ENCODE results near the gene CPNE4.

The CPNE4 gene

DNA sequence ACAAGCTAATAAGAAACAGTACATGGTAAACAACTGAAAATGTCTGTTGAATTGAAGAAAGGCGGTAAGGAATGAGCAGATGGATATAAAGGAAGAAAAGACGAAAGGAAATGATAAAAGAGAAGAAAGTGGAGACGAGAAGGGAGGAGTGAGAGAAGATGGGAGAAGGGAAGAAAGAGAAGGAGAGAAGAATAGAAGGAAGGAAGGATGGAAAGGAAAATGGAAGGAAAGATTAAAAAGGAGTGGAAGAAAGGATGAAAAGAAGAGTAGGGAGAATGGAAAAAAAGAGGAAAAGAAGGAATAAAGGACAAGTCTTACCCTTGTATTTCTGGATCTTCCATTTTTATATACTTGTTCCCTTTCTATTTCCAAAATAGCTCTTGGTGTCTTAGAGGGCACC, 17.7 kb downstream of the CPNE4 start:
- no peaks in the 10 kb centered on the region for H3K79me2 ChIP-seq (ENCODE audit: insufficient read depth, low read depth)
- no peak overlapping the region for H3K4me3 ChIP-seq (IDR thresholded peaks at IDR 0.05; ENCODE audit: insufficient read depth, low read depth, low read length)
- no peak overlapping the region for H2AFZ ChIP-seq (ENCODE audit: low read depth)
- TF ChIP-seq, protein P1, sequence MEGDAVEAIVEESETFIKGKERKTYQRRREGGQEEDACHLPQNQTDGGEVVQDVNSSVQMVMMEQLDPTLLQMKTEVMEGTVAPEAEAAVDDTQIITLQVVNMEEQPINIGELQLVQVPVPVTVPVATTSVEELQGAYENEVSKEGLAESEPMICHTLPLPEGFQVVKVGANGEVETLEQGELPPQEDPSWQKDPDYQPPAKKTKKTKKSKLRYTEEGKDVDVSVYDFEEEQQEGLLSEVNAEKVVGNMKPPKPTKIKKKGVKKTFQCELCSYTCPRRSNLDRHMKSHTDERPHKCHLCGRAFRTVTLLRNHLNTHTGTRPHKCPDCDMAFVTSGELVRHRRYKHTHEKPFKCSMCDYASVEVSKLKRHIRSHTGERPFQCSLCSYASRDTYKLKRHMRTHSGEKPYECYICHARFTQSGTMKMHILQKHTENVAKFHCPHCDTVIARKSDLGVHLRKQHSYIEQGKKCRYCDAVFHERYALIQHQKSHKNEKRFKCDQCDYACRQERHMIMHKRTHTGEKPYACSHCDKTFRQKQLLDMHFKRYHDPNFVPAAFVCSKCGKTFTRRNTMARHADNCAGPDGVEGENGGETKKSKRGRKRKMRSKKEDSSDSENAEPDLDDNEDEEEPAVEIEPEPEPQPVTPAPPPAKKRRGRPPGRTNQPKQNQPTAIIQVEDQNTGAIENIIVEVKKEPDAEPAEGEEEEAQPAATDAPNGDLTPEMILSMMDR (conservative IDR thresholded peaks at IDR 0.05; ENCODE audit: low read depth, low read length) = no peak
- H3K27ac ChIP-seq = no peak overlapping the region
- no peaks in the 10 kb centered on the region for H3K36me3 ChIP-seq (ENCODE audit: insufficient read depth)
- no peaks in the 10 kb centered on the region for H4K20me1 ChIP-seq (ENCODE audit: insufficient read depth)
- no peak overlapping the region for H3K4me2 ChIP-seq
- no peak overlapping the region for H3K9ac ChIP-seq
- no peaks in the 10 kb centered on the region for H3K27me3 ChIP-seq (ENCODE audit: insufficient read depth, low read depth)
- H3K4me1 ChIP-seq (ENCODE audit: low read depth, poor library complexity, severe bottlenecking) = no peaks in the 10 kb centered on the region

DNA sequence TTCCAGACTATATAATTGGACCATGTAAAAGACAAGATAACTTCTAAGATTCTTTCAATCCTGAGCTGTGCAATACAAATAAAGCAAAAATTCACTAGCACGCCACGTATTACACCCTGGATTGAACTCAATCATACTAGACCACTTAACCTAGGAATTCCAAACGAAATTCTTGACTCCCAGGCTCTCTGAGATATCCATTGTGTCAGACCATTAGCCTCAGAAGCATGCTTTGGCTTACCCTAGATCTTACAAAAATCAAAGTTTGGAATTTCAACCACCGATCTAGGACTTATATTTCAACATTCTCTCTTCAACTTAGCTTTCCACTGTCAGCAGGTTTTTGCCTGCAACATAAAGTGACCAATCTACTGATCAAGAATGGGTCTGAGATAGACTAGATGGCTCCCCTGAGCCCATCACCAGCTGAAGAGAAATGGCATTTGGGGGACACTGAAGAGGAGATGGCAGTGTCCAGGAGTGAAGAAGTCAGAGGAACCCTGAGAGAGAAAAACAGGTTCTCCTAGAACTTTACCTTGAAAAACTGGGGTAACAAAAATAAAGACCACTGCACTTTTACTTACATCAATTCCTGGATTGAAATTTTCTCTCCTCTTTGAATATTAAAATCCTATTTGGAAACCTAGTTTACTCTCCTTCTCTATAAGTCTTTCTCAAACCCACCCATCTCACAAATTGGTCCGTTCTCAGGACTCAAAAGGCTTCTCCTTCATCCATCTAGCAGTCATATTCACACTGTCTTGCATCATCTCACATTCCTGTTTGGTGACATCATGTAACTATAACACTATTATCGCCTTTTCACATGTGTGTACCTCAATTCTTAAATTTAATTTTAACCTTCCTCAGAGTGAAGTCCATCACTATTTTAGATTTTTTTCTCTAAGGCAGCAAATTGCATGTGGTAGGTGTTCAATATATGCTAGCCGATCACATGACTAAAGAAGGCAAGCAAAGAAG, 18.5 kb downstream of the CPNE4 start:
- H3K27me3 ChIP-seq (ENCODE audit: insufficient read depth, low read depth) = no peaks in the 10 kb centered on the region
- no peak overlapping the region for H3K9ac ChIP-seq
- no peak overlapping the region for H2AFZ ChIP-seq (ENCODE audit: low read depth)

DNA sequence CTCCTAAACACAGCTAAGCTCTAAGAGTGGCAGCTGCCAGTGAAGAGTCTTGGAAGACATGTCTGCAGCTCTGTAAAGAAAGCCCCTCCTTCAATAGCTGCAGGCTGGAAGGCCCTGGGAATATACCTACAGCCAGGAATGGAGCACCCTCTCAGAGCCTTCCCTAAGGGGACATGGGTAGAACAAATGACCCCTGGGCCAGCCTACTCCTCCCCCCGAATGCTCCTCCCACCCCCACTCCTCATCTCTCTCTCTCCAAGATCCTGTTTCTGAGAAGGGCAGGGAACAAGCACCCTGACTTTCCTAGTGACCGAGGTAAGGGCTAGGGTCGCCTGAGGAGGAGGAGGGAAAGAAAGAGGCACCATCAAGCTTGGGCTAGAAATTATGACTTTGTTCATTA, 20.7 kb downstream of the CPNE4 start:
- no peaks in the 10 kb centered on the region for H4K20me1 ChIP-seq (ENCODE audit: insufficient read depth)
- H3K36me3 ChIP-seq (ENCODE audit: insufficient read depth) = no peaks in the 10 kb centered on the region
- TF ChIP-seq, protein P1 (conservative IDR thresholded peaks at IDR 0.05; ENCODE audit: low read depth, low read length) = no peak
- no peak overlapping the region for H3K9ac ChIP-seq
- no peak overlapping the region for H3K4me2 ChIP-seq
- no peak overlapping the region for H3K27ac ChIP-seq
- H3K4me1 ChIP-seq (ENCODE audit: low read depth, poor library complexity, severe bottlenecking) = no peaks in the 10 kb centered on the region
- H3K27me3 ChIP-seq (ENCODE audit: insufficient read depth, low read depth) = no peaks in the 10 kb centered on the region
- no peaks in the 10 kb centered on the region for H3K79me2 ChIP-seq (ENCODE audit: insufficient read depth, low read depth)
- no peak overlapping the region for H3K4me3 ChIP-seq (IDR thresholded peaks at IDR 0.05; ENCODE audit: insufficient read depth, low read depth, low read length)
- no peak overlapping the region for H2AFZ ChIP-seq (ENCODE audit: low read depth)

More for the DNA sequence above, 18.5 kb downstream of the CPNE4 start:
- H3K4me2 ChIP-seq = no peak overlapping the region
- no peaks in the 10 kb centered on the region for H3K36me3 ChIP-seq (ENCODE audit: insufficient read depth)
- no peaks in the 10 kb centered on the region for H4K20me1 ChIP-seq (ENCODE audit: insufficient read depth)
- H3K79me2 ChIP-seq (ENCODE audit: insufficient read depth, low read depth) = no peaks in the 10 kb centered on the region
- H3K4me1 ChIP-seq (ENCODE audit: low read depth, poor library complexity, severe bottlenecking) = no peaks in the 10 kb centered on the region
- TF ChIP-seq, protein P1 (conservative IDR thresholded peaks at IDR 0.05; ENCODE audit: low read depth, low read length) = no peak
- no peak overlapping the region for H3K27ac ChIP-seq
- no peak overlapping the region for H3K4me3 ChIP-seq (IDR thresholded peaks at IDR 0.05; ENCODE audit: insufficient read depth, low read depth, low read length)

DNA sequence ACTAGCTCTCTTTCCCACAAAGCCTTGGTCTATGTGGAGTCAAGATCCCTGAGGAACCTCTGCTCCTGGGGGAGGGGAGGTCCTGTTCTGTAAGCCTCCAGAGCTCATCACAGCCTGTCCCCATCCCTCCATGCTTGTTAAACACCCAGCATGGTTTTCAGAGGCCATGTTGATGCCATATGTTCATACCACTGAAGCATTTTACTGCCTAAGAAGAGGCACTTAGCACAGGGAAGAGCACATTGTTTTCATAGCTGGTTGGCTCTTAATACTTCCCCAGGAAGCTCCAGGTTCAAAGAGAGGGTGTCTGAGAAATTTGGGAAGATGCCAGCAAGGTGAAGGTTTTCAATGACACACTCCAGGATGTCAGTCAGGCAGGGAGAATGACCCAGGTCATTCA, 25.6 kb downstream of the CPNE4 start:
- Histone ChIP-seq H3K27ac (no peak overlapping the region), H3K4me1 (ENCODE audit: low read depth, poor library complexity, severe bottlenecking) (no peaks in the 10 kb centered on the region), H3K36me3 (ENCODE audit: insufficient read depth) (no peaks in the 10 kb centered on the region), H2AFZ (ENCODE audit: low read depth) (no peak overlapping the region), H3K9ac (no peak overlapping the region), H3K4me3 (IDR thresholded peaks at IDR 0.05; ENCODE audit: insufficient read depth, low read depth, low read length) (no peak overlapping the region), H3K27me3 (ENCODE audit: insufficient read depth, low read depth) (no peaks in the 10 kb centered on the region), H3K4me2 (no peak overlapping the region), H4K20me1 (ENCODE audit: insufficient read depth) (no peaks in the 10 kb centered on the region), H3K79me2 (ENCODE audit: insufficient read depth, low read depth) (no peaks in the 10 kb centered on the region)
- TF ChIP-seq, protein P1 (conservative IDR thresholded peaks at IDR 0.05; ENCODE audit: low read depth, low read length) = no peak

Data from KMS-11 (cell line).